ENCODE measurements around the gene TSGA10IP. TPM values are rescaled to one million over a fixed set of nuclear protein-coding genes. Genes with fewer than 3 reads are reported as not detected.

The TSGA10IP gene
- total and polyA plus RNA-seq, 5 donors from 2014 or later, result not detected

GRCh38 chr11:65900125-65900898 is 45.0 kb upstream of the TSGA10IP start, which contains the start of gene FOSL1:
Gene FOSL1 (minus strand): TSS chr11:65900388. CDS start chr11:65900339, 49 bp downstream.
- Histone ChIP-seq H3K9me3 (ENCODE audit: control insufficient read depth in 2 of 2, low read length in 2 of 2) (no peaks in the 10 kb centered on the region), H3K4me3 (ENCODE audit: low read depth, low read length) (peak within 1 kb of the TSS; percentile 41), H3K27ac (ENCODE audit: insufficient read depth, low read length, poor library complexity, severe bottlenecking) (peak within 1 kb of the TSS; percentile 41), H3K27me3 (ENCODE audit: control insufficient read depth, insufficient read depth, low read length) (peaks cover 3% of the 10 kb centered on the region), H3K4me1 (ENCODE audit: control insufficient read depth, insufficient read depth, low read length, poor library complexity, severe bottlenecking) (peaks cover 22% of the 10 kb centered on the region), H3K36me3 (ENCODE audit: control insufficient read depth, insufficient read depth, low read length) (no peaks in the 10 kb centered on the region)
- H3K4me3 Mint-ChIP-seq, result peak within 1 kb of the TSS; percentile 21 to 78 (median 74)
- peaks cover 0 to 19% (median 5%) of the 10 kb centered on the region in 4 donors for H3K4me1 Mint-ChIP-seq
- H3K27ac Mint-ChIP-seq, result peak within 1 kb of the TSS in 2 of 3 donors; percentile 77 to 81
- peaks cover 0 to 2% (median 0%) of the 10 kb centered on the region in 7 donors for H3K9me3 Mint-ChIP-seq
- H3K27me3 Mint-ChIP-seq, result peaks cover 29% of the 10 kb centered on the region
- DNase-seq (peak; percentile 89 to 93 (median 93)), ATAC-seq (ENCODE audit: low read depth in 2 of 2) (peak; percentile 91 to 94)
- H3K36me3 Mint-ChIP-seq, result no peaks in the 10 kb centered on the region

DNA sequence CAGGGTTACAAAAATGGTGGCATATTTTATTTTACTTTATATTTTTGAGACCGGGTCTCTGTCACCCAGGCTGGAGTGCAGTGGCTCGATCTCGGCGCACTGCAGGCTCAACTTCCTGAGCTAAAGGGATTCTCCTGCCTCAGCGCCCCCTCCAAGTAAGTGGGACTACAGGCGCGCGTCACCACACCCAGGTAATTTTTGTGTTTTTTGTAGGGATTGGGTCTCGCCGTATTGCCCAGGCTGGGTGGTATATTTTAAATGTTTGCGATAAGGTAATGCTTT is 44.4 kb upstream of the TSGA10IP start:
- Histone ChIP-seq H3K27me3 (ENCODE audit: control insufficient read depth, insufficient read depth, low read length) (peaks cover 3% of the 10 kb centered on the region), H3K4me3 (ENCODE audit: low read depth, low read length) (peak overlapping the region; percentile 41), H3K4me1 (ENCODE audit: control insufficient read depth, insufficient read depth, low read length, poor library complexity, severe bottlenecking) (peaks cover 22% of the 10 kb centered on the region), H3K9me3 (ENCODE audit: control insufficient read depth in 2 of 2, low read length in 2 of 2) (no peaks in the 10 kb centered on the region), H3K36me3 (ENCODE audit: control insufficient read depth, insufficient read depth, low read length) (no peaks in the 10 kb centered on the region), H3K27ac (ENCODE audit: insufficient read depth, low read length, poor library complexity, severe bottlenecking) (peak overlapping the region; percentile 41)
- DNase-seq, result no peak
- H3K4me3 Mint-ChIP-seq, result peak overlapping the region; percentile 21 to 78 (median 74)
- no peak for ATAC-seq (ENCODE audit: low read depth in 2 of 2)
- peaks cover 0 to 2% (median 0%) of the 10 kb centered on the region in 7 donors for H3K9me3 Mint-ChIP-seq
- H3K36me3 Mint-ChIP-seq, result no peaks in the 10 kb centered on the region
- peak overlapping the region in 2 of 3 donors; percentile 77 to 81 for H3K27ac Mint-ChIP-seq
- peaks cover 0 to 19% (median 5%) of the 10 kb centered on the region in 4 donors for H3K4me1 Mint-ChIP-seq
- peaks cover 29% of the 10 kb centered on the region for H3K27me3 Mint-ChIP-seq

DNA sequence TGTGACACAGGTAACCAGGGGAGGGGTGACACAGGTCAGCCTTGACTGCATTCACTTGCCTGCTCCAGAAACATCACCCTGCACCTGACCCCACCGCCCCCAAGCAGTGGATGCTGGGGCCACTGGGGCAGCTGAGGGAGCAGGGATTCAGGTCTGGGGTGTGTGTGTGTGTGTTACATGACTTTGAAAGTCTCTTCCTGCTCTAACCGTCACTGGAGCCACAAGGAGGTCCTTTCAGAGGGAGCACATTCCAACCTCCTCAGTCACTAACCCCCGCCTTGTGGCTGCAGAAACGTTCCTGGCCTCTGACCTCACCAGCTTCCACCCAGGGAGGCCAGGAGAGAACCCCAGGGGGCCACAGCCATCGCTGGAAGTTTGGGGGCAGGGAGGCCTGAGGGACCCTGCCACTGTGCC is 42.2 kb upstream of the TSGA10IP start:
- Mint-ChIP-seq H3K36me3 (no peaks in the 10 kb centered on the region), H3K4me3 (peak overlapping the region in 1 of 4 donors; percentile 72), H3K27me3 (peaks cover 32% of the 10 kb centered on the region), H3K27ac (no peak overlapping the region), H3K4me1 (peaks cover 0 to 12% (median 5%) of the 10 kb centered on the region in 4 donors), H3K9me3 (peaks cover 0 to 2% (median 0%) of the 10 kb centered on the region in 7 donors)
- Histone ChIP-seq H3K27ac (ENCODE audit: insufficient read depth, low read length, poor library complexity, severe bottlenecking) (no peak overlapping the region), H3K36me3 (ENCODE audit: control insufficient read depth, insufficient read depth, low read length) (no peaks in the 10 kb centered on the region), H3K9me3 (ENCODE audit: control insufficient read depth in 2 of 2, low read length in 2 of 2) (no peaks in the 10 kb centered on the region), H3K27me3 (ENCODE audit: control insufficient read depth, insufficient read depth, low read length) (peaks cover 9% of the 10 kb centered on the region), H3K4me1 (ENCODE audit: control insufficient read depth, insufficient read depth, low read length, poor library complexity, severe bottlenecking) (peaks cover 22% of the 10 kb centered on the region), H3K4me3 (ENCODE audit: low read depth, low read length) (no peak overlapping the region)
- ATAC-seq (ENCODE audit: low read depth in 2 of 2) (no peak), DNase-seq (no peak)

- H3K4me3 ChIP-seq (ENCODE audit: low read depth, low read length), result no peak overlapping the region
- H3K36me3 ChIP-seq (ENCODE audit: control insufficient read depth, insufficient read depth, low read length), result no peaks in the 10 kb centered on the region
- ATAC-seq (ENCODE audit: low read depth in 2 of 2) (no peak), DNase-seq (no peak)
- Mint-ChIP-seq H3K27me3 (peaks cover 35% of the 10 kb centered on the region), H3K9me3 (peaks cover 0 to 1% (median 0%) of the 10 kb centered on the region in 7 donors), H3K4me1 (peaks cover 0 to 10% (median 5%) of the 10 kb centered on the region in 4 donors), H3K36me3 (no peaks in the 10 kb centered on the region), H3K27ac (peak overlapping the region in 1 of 3 donors; percentile 56), H3K4me3 (peak overlapping the region in 2 of 4 donors; percentile 1 to 39)
- H3K9me3 ChIP-seq (ENCODE audit: control insufficient read depth in 2 of 2, low read length in 2 of 2), result no peaks in the 10 kb centered on the region
- no peak overlapping the region for H3K27ac ChIP-seq (ENCODE audit: insufficient read depth, low read length, poor library complexity, severe bottlenecking)
- peaks cover 22% of the 10 kb centered on the region for H3K4me1 ChIP-seq (ENCODE audit: control insufficient read depth, insufficient read depth, low read length, poor library complexity, severe bottlenecking)
- peaks cover 9% of the 10 kb centered on the region for H3K27me3 ChIP-seq (ENCODE audit: control insufficient read depth, insufficient read depth, low read length)
Observed at GRCh38 chr11:65903715-65904114, 41.6 kb upstream of the TSGA10IP start.

DNA sequence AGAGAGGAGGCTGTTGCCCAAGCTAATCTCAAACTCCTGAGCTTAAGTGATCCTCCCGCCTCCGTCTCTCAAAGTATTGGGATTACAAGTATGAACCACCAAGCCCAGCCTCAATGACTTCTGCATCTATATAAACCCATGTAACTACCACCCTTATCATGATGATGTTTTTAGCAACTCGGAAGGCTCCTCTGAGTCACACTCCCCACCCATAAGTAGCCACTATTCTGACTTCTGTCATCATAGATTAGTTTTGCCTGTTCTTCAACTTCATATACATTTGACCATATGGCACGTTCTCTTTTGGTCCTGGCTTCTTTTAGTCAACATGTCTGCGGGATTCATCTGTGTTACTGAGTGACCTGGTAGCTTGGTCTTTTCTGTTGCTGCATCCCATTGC is 38.7 kb upstream of the TSGA10IP start:
- H3K27ac ChIP-seq (ENCODE audit: insufficient read depth, low read length, poor library complexity, severe bottlenecking), result no peak overlapping the region
- no peaks in the 10 kb centered on the region for H3K9me3 Mint-ChIP-seq
- no peak overlapping the region for H3K4me3 ChIP-seq (ENCODE audit: low read depth, low read length)
- H3K4me1 Mint-ChIP-seq, result peaks cover 0 to 7% (median 1%) of the 10 kb centered on the region in 4 donors
- peak overlapping the region in 1 of 4 donors; percentile 32 for H3K4me3 Mint-ChIP-seq
- no peaks in the 10 kb centered on the region for H3K36me3 ChIP-seq (ENCODE audit: control insufficient read depth, insufficient read depth, low read length)
- H3K27ac Mint-ChIP-seq, result no peak overlapping the region
- no peaks in the 10 kb centered on the region for H3K36me3 Mint-ChIP-seq
- H3K4me1 ChIP-seq (ENCODE audit: control insufficient read depth, insufficient read depth, low read length, poor library complexity, severe bottlenecking), result no peaks in the 10 kb centered on the region
- DNase-seq, result no peak
- peaks cover 32% of the 10 kb centered on the region for H3K27me3 Mint-ChIP-seq
- H3K9me3 ChIP-seq (ENCODE audit: control insufficient read depth in 2 of 2, low read length in 2 of 2), result no peaks in the 10 kb centered on the region
- H3K27me3 ChIP-seq (ENCODE audit: control insufficient read depth, insufficient read depth, low read length), result peaks cover 9% of the 10 kb centered on the region
- ATAC-seq (ENCODE audit: low read depth in 2 of 2), result no peak

- no peaks in the 10 kb centered on the region for H3K9me3 Mint-ChIP-seq
- H3K27ac ChIP-seq (ENCODE audit: insufficient read depth, low read length, poor library complexity, severe bottlenecking), result no peak overlapping the region
Observed at GRCh38 chr11:65907878-65908277, 37.4 kb upstream of the TSGA10IP start.

DNA sequence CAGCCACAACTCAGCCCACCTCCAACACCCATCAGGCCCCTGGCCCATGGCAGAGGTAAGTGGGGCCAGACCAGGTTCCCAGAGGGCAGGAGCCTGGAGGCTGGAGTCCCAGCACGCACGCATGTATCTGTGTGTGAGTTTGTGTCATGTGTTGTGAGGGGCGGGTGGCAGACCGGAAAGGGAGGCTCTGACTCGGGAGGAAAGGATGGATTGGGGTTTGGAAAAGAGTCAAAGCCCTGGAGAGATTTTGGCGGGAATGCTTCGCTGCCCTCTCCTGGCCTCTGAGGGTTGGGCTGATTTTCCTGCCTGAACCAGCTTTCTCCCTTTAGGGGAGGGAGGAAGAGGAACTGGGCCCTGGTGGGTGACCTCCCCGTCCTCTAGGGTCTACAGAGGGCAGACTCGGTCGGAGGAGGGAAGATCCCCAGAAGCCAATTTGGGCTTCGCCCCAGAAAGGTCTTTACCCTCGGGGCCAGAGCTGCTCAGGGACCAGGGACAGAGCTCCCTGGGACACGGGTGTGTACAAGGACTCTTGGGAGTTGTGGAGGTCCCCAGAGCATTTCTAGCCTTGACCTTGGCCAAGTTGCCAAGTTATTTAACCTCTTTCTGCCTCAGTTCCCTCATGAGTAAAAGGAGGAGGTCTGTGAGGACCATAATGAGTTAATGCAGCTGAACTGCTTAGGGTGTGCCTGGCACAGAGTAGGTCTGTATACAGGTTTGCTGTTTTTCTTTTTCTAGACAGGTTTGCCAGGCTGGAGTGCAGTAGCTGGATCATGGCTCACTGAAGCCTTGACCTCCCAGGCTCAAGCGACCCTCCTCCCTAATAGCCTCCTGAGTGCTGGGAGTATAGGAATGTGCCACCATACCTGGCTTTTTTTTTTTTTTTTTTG is 33.4 kb upstream of the TSGA10IP start:
- Histone ChIP-seq H3K27ac (ENCODE audit: insufficient read depth, low read length, poor library complexity, severe bottlenecking) (no peak overlapping the region), H3K4me1 (ENCODE audit: control insufficient read depth, insufficient read depth, low read length, poor library complexity, severe bottlenecking) (peaks cover 14% of the 10 kb centered on the region), H3K4me3 (ENCODE audit: low read depth, low read length) (no peak overlapping the region), H3K36me3 (ENCODE audit: control insufficient read depth, insufficient read depth, low read length) (no peaks in the 10 kb centered on the region), H3K27me3 (ENCODE audit: control insufficient read depth, insufficient read depth, low read length) (peaks cover 3% of the 10 kb centered on the region), H3K9me3 (ENCODE audit: control insufficient read depth in 2 of 2, low read length in 2 of 2) (no peaks in the 10 kb centered on the region)
- ATAC-seq (ENCODE audit: low read depth in 2 of 2) (no peak), DNase-seq (no peak)
- Mint-ChIP-seq H3K27ac (no peak overlapping the region), H3K36me3 (no peaks in the 10 kb centered on the region), H3K4me3 (peak overlapping the region in 1 of 4 donors; percentile 7), H3K4me1 (peaks cover 0 to 28% (median 17%) of the 10 kb centered on the region in 4 donors), H3K9me3 (no peaks in the 10 kb centered on the region), H3K27me3 (peaks cover 18% of the 10 kb centered on the region)

More at GRCh38 chr11:65907878-65908277, 37.4 kb upstream of the TSGA10IP start:
- Mint-ChIP-seq H3K4me3 (no peak overlapping the region), H3K4me1 (peaks cover 0 to 7% (median 1%) of the 10 kb centered on the region in 4 donors), H3K27me3 (peaks cover 26% of the 10 kb centered on the region), H3K27ac (no peak overlapping the region), H3K36me3 (no peaks in the 10 kb centered on the region)
- ATAC-seq (ENCODE audit: low read depth in 2 of 2) (no peak), DNase-seq (no peak)
- Histone ChIP-seq H3K4me3 (ENCODE audit: low read depth, low read length) (no peak overlapping the region), H3K27me3 (ENCODE audit: control insufficient read depth, insufficient read depth, low read length) (peaks cover 9% of the 10 kb centered on the region), H3K4me1 (ENCODE audit: control insufficient read depth, insufficient read depth, low read length, poor library complexity, severe bottlenecking) (no peaks in the 10 kb centered on the region), H3K36me3 (ENCODE audit: control insufficient read depth, insufficient read depth, low read length) (no peaks in the 10 kb centered on the region), H3K9me3 (ENCODE audit: control insufficient read depth in 2 of 2, low read length in 2 of 2) (no peaks in the 10 kb centered on the region)

Data from CD4-positive, CD25-positive, alpha-beta regulatory T cell (primary cell).